MM.1S (cell line): ENCODE measurements around the gene MTFMT.

Experiments
- CTCF ChIP-seq: fragments of 300-600 bp; sonication (generic); IDR thresholded peaks from 2 replicates; pipeline ENCODE4 v1.5.1; 2016; ENCODE audit warnings: antibody characterized with exemption, low read length, mixed read lengths
- EZH2 ChIP-seq: fragments of 300-600 bp; sonication (generic); optimal IDR thresholded peaks from 2 replicates; pipeline ENCODE3; 2017; ENCODE audit warnings: low read depth, mild to moderate bottlenecking, antibody characterized with exemption, low read length, mixed read lengths
- EZH2phosphoT487 ChIP-seq: fragments of 300-600 bp; sonication (generic); IDR thresholded peaks from 2 replicates; pipeline ENCODE4 v1.6.1; 2018; ENCODE audit warnings: antibody characterized with exemption, low read length

- no peak for TF ChIP-seq EZH2
- TF ChIP-seq CTCF: no peak
- no peak for TF ChIP-seq EZH2phosphoT487
Observed at GRCh38 chr15:65069779-65070546, 40.5 kb upstream of the MTFMT start.
